Measurements from ENCODE around the gene IGF2.

Gene IGF2

GRCh38 chr11:2146051-2146450 is 6.9 kb upstream of the IGF2 start:
- no peak for TF ChIP-seq CTCF (conservative IDR thresholded peaks at IDR 0.05; ENCODE audit: low read depth, low read length)
- no peak for DNase-seq (ENCODE audit: low read depth)
- no peak overlapping the region for H3K4me3 ChIP-seq (ENCODE audit: low read length)

GRCh38 chr11:2144544-2145248 is 5.5 kb upstream of the IGF2 start:
- DNase-seq (ENCODE audit: low read depth) = no peak
- H3K4me3 ChIP-seq (ENCODE audit: low read length) = no peak overlapping the region

DNA sequence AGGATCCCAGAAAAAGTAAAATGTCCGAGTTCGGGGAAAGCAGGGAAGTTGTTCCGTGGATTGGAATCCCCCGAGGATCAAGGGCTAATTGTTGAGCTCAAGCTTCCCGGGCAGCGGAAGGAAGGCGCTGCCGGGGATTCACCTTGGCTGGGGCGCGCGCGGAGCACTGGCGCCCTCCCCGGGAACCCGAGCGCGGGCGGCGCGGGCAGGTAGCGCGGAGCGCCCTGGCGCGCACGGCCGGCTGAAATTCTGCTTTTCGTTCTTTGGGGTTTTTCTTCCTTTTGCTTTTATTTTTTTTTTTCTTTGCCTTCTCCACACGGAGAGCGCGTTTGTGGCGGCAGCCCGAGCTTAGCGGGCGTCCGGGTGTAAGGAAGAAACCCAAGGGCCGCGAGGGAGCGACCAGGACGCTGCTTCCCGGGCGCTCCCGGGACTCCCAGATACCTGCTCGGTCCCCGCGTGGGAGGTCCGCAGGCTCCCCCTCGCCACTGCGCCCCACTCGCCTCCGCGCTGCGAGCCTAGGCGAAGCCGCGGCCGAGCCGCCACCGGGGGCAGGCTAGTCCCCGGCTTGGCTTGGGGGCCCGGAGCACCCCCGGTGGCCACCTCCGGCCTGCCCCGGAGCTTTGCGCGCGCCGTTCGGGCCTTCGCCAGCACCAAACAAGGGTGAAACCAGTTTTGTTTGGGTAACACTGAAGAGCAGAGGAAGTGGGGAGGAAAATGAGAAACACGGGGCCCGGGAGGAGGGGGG is 4.8 kb upstream of the IGF2 start:
- H3K4me3 ChIP-seq (ENCODE audit: low read length) = no peak overlapping the region
- no peak for DNase-seq (ENCODE audit: low read depth)
- no peak for TF ChIP-seq CTCF (conservative IDR thresholded peaks at IDR 0.05; ENCODE audit: low read depth, low read length)

More at GRCh38 chr11:2144544-2145248, 5.5 kb upstream of the IGF2 start:
- TF ChIP-seq CTCF (conservative IDR thresholded peaks at IDR 0.05; ENCODE audit: low read depth, low read length) = no peak

- no peak for DNase-seq (ENCODE audit: low read depth)
- no peak overlapping the region for H3K4me3 ChIP-seq (ENCODE audit: low read length)
- TF ChIP-seq CTCF (conservative IDR thresholded peaks at IDR 0.05; ENCODE audit: low read depth, low read length) = no peak
Measured at GRCh38 chr11:2143477-2143798, 4.2 kb upstream of the IGF2 start.

DNA sequence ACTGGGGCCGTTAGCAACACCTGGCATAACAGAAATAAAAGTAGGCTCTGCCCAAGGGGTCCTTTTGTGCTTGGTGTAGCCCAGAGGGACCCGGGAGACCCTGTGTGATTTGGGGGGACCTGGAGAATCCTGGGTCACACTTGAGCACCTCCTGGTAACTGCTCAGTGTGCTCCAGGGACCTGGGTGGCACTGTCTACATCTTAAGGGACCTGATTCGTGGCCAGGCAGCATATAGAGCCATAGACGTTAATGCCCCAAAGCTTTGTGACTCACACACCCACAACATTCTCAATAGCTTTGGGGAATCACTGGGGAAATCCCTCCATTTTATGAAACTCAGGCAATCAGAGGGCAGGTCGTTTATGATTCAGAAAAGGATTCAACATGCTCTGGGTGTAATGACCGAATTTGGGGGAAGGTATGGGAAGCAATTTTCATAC is 3.6 kb upstream of the IGF2 start:
- no peak for DNase-seq (ENCODE audit: low read depth)
- no peak for TF ChIP-seq CTCF (conservative IDR thresholded peaks at IDR 0.05; ENCODE audit: low read depth, low read length)
- H3K4me3 ChIP-seq (ENCODE audit: low read length) = no peak overlapping the region

- no peak overlapping the region for H3K4me3 ChIP-seq (ENCODE audit: low read length)
- no peak for DNase-seq (ENCODE audit: low read depth)
- TF ChIP-seq CTCF (conservative IDR thresholded peaks at IDR 0.05; ENCODE audit: low read depth, low read length) = no peak
Measured at GRCh38 chr11:2142300-2142759, 3.1 kb upstream of the IGF2 start.
